Measurements from ENCODE around the gene AKAP1.

The AKAP1 gene

GRCh38 chr17:57106836-57107497, 21.9 kb downstream of the AKAP1 start:
- no peak for DNase-seq

GRCh38 chr17:57107498-57108101, 22.6 kb downstream of the AKAP1 start:
- no peak for DNase-seq

GRCh38 chr17:57108671-57109392, 23.8 kb downstream of the AKAP1 start:
- DNase-seq = no peak

- no peak for DNase-seq
These were observed 24.5 kb downstream of the AKAP1 start for GRCh38 chr17:57109393-57110151.

GRCh38 chr17:57110152-57110542, 25.1 kb downstream of the AKAP1 start:
- no peak for DNase-seq

GRCh38 chr17:57110579-57111325, 25.7 kb downstream of the AKAP1 start:
- no peak for DNase-seq

- no peak for DNase-seq
These were observed 26.3 kb downstream of the AKAP1 start for GRCh38 chr17:57111386-57111785.

GRCh38 chr17:57113011-57113410, 28.0 kb downstream of the AKAP1 start:
- no peak for DNase-seq

GRCh38 chr17:57113656-57114055, 28.6 kb downstream of the AKAP1 start:
- DNase-seq = no peak

- DNase-seq = peak; percentile 66
These were observed 29.1 kb downstream of the AKAP1 start for GRCh38 chr17:57114085-57114673.

- no peak for DNase-seq
These were observed 30.3 kb downstream of the AKAP1 start for GRCh38 chr17:57115377-57115776.

GRCh38 chr17:57115916-57116315, 30.9 kb downstream of the AKAP1 start:
- DNase-seq = no peak

GRCh38 chr17:57117798-57118197, 32.8 kb downstream of the AKAP1 start:
- no peak for DNase-seq

- no peak for DNase-seq
These were observed 35.8 kb downstream of the AKAP1 start for GRCh38 chr17:57120814-57121213.

- no peak for DNase-seq
These were observed 36.4 kb downstream of the AKAP1 start for GRCh38 chr17:57121308-57122042.

- DNase-seq = no peak
These were observed 39.0 kb downstream of the AKAP1 start for GRCh38 chr17:57124053-57124452.

- DNase-seq = no peak
These were observed 40.4 kb downstream of the AKAP1 start for GRCh38 chr17:57125406-57125805.

GRCh38 chr17:57125866-57126265, 40.8 kb downstream of the AKAP1 start:
- DNase-seq = no peak

GRCh38 chr17:57130708-57131461, 45.8 kb downstream of the AKAP1 start:
- DNase-seq = peak; percentile 84

GRCh38 chr17:57132663-57133062, 47.6 kb downstream of the AKAP1 start:
- DNase-seq = no peak

- DNase-seq = no peak
These were observed 48.4 kb downstream of the AKAP1 start for GRCh38 chr17:57133486-57133885.

All from T-helper 9 cell (primary cell).